DND-41 (cell line): ENCODE data around the gene TEX9.

Experiments used
- EZH2 ChIP-seq: IDR thresholded peaks from 3 replicates; pipeline ENCODE4 v1.6.1; 2012; ENCODE audit warnings: borderline replicate concordance, low read depth, mild to moderate bottlenecking, moderate library complexity, low read length, inconsistent platforms; ENCODE audit not compliant: severe bottlenecking
- TF ChIP-seq, protein P1 (sequence below): IDR thresholded peaks from 2 replicates; pipeline ENCODE4 v1.5.1; 2012; ENCODE audit warnings: borderline replicate concordance, low read length, moderate library complexity, mild to moderate bottlenecking; ENCODE audit not compliant: poor library complexity, severe bottlenecking; ENCODE audit errors: extremely low read depth

GRCh38 chr15:56353119-56353518, 12.1 kb upstream of the TEX9 start:
- TF ChIP-seq, protein P1, sequence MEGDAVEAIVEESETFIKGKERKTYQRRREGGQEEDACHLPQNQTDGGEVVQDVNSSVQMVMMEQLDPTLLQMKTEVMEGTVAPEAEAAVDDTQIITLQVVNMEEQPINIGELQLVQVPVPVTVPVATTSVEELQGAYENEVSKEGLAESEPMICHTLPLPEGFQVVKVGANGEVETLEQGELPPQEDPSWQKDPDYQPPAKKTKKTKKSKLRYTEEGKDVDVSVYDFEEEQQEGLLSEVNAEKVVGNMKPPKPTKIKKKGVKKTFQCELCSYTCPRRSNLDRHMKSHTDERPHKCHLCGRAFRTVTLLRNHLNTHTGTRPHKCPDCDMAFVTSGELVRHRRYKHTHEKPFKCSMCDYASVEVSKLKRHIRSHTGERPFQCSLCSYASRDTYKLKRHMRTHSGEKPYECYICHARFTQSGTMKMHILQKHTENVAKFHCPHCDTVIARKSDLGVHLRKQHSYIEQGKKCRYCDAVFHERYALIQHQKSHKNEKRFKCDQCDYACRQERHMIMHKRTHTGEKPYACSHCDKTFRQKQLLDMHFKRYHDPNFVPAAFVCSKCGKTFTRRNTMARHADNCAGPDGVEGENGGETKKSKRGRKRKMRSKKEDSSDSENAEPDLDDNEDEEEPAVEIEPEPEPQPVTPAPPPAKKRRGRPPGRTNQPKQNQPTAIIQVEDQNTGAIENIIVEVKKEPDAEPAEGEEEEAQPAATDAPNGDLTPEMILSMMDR: no peak
- TF ChIP-seq EZH2: no peak
